HepG2 (cell line): ENCODE measurements around the gene PIM1. TPM values are rescaled to one million over a fixed set of nuclear protein-coding genes. Genes with fewer than 3 reads are reported as not detected.

Experiments used
- ARID3A ChIP-seq: IDR thresholded peaks from 2 replicates; pipeline ENCODE4 v1.6.1; 2012; ENCODE audit warnings: low read depth, low read length, improper control_type of control experiment
- CEBPG ChIP-seq: IDR thresholded peaks from 2 replicates; pipeline ENCODE4 v1.6.1; 2016
- HBP1 ChIP-seq: IDR thresholded peaks from 2 replicates; pipeline ENCODE4 v1.6.1; 2016; ENCODE audit warnings: low read depth, control low read depth
- IRF9 ChIP-seq: sonication (generic); formaldehyde crosslinking; IDR thresholded peaks from 2 replicates; pipeline ENCODE4 v1.8.0; 2022; ENCODE audit warnings: missing genetic modification reagents, mild to moderate bottlenecking, borderline replicate concordance
- NFAT5 ChIP-seq: sonication (generic); formaldehyde crosslinking; IDR thresholded peaks from 2 replicates; pipeline ENCODE4 v1.4.0; 2020; ENCODE audit warnings: missing genetic modification reagents
- NFYB ChIP-seq: sonication (generic); formaldehyde crosslinking; IDR thresholded peaks from 2 replicates; pipeline ENCODE4 v1.4.0; 2020; ENCODE audit warnings: missing genetic modification reagents
- RBFOX2 ChIP-seq: fragments of 200-400 bp; formaldehyde crosslinking; IDR thresholded peaks from 2 replicates; pipeline ENCODE4 v1.6.1; 2017; ENCODE audit warnings: low read depth, mild to moderate bottlenecking, low read length
- SOX6 ChIP-seq, 2 experiments: fragments of 450-650 bp in 1 of 2; sonication (generic) in 1 of 2; formaldehyde crosslinking in 1 of 2; IDR thresholded peaks; 2 replicates each; pipeline versions ENCODE4 v1.4.0 to v1.6.1; 2017 to 2020; ENCODE audit warnings: antibody characterized with exemption in 1 of 2, mild to moderate bottlenecking in 1 of 2, missing genetic modification reagents in 1 of 2
- SP1 ChIP-seq, 2 experiments: fragments of 450-650 bp in 1 of 2; sonication (generic) in 1 of 2; formaldehyde crosslinking in 1 of 2; IDR thresholded peaks; 2 replicates each; pipeline versions ENCODE4 v1.4.0 to v1.6.1; 2016 to 2020; ENCODE audit warnings: missing genetic modification reagents in 1 of 2
- UBTF ChIP-seq: sonication (generic); formaldehyde crosslinking; IDR thresholded peaks from 2 replicates; pipeline ENCODE4 v1.4.0; 2020; ENCODE audit warnings: mild to moderate bottlenecking, missing genetic modification reagents
- ZNF143 ChIP-seq: sonication (generic); formaldehyde crosslinking; IDR thresholded peaks from 2 replicates; pipeline ENCODE4 v1.4.0; 2020; ENCODE audit warnings: missing genetic modification reagents
- ZNF350 ChIP-seq: sonication (generic); formaldehyde crosslinking; IDR thresholded peaks from 2 replicates; pipeline ENCODE4 v1.4.0; 2020; ENCODE audit warnings: mild to moderate bottlenecking, low read depth, missing genetic modification reagents, borderline replicate concordance
- ZNF629 ChIP-seq: sonication (generic); formaldehyde crosslinking; conservative IDR thresholded peaks from 2 replicates; pipeline ENCODE4 v1.5.0; 2020; ENCODE audit warnings: missing genetic modification reagents
- polyA plus RNA-seq, 8 experiments: library from polyadenylated mRNA; depleted of rRNA in 3 of 8; stranded (reverse) in 7 of 8; unstranded in 1 of 8; fragments of >200 nt; fragmentation: Illumina TruSeq in 4 of 8; extraction: Trizol in 4 of 8; gene quantifications; 2 replicates each; pipeline versions ENCODE4 v1.2.1 to v1.2.3, GENCODE V29; 2011 to 2016; ENCODE audit warnings: low read depth in 4 of 8, missing spikeins in 1 of 8, mixed read lengths in 1 of 8; ENCODE audit not compliant: insufficient read depth in 1 of 8
- total RNA-seq, 5 experiments: library from RNA; depleted of rRNA; stranded (reverse); fragments of >200 nt; fragmentation: Illumina TruSeq; extraction: Trizol; gene quantifications; 2 replicates each; pipeline ENCODE4 v1.2.3, GENCODE V29; 2016; ENCODE audit warnings: low read depth in 1 of 5

PIM1 gene
- total and polyA plus RNA-seq, 2 of the 13 experiments (the other 11 are each of a cell fraction or from before 2014, with no cell fraction given) = 29.4 to 117 TPM

GRCh38 chr6:37170273-37171200 lies 585 bp downstream of the PIM1 start (continued):
- TF ChIP-seq HBP1 (CRISPR knock-in tag) (peak; percentile 42; the same call in 1 of the 2 replicates), UBTF (CRISPR knock-in tag) (peak; percentile 56; the same call in 1 of the 2 replicates), SOX6 (IDR thresholded peaks at IDR 0.05) (no peak), SOX6 (CRISPR knock-in tag; IDR thresholded peaks at IDR 0.05) (no peak), ZNF629 (CRISPR knock-in tag) (no peak), ZNF350 (CRISPR knock-in tag) (no peak), ARID3A (no peak), CEBPG (CRISPR knock-in tag) (no peak), NFYB (no peak), SP1 (IDR thresholded peaks at IDR 0.05) (no peak), SP1 (CRISPR knock-in tag; IDR thresholded peaks at IDR 0.05) (no peak), NFAT5 (CRISPR knock-in tag) (no peak; the same call in 1 of the 2 replicates), IRF9 (CRISPR knock-in tag) (no peak), RBFOX2 (peak; percentile 92), ZNF143 (no peak)
